NCI-H1694 (cell line): ENCODE results near the gene ECI1.
"Not testable (repeated sequence)": the region's sequence is repeated elsewhere in the genome, so short reads cannot be mapped to it uniquely, and the experiment has no call there.

Experiments
- DNase-seq: peaks from one replicate; lab custom pipeline; 2025; lab: John Stamatoyannopoulos, UW

ECI1 gene

DNA sequence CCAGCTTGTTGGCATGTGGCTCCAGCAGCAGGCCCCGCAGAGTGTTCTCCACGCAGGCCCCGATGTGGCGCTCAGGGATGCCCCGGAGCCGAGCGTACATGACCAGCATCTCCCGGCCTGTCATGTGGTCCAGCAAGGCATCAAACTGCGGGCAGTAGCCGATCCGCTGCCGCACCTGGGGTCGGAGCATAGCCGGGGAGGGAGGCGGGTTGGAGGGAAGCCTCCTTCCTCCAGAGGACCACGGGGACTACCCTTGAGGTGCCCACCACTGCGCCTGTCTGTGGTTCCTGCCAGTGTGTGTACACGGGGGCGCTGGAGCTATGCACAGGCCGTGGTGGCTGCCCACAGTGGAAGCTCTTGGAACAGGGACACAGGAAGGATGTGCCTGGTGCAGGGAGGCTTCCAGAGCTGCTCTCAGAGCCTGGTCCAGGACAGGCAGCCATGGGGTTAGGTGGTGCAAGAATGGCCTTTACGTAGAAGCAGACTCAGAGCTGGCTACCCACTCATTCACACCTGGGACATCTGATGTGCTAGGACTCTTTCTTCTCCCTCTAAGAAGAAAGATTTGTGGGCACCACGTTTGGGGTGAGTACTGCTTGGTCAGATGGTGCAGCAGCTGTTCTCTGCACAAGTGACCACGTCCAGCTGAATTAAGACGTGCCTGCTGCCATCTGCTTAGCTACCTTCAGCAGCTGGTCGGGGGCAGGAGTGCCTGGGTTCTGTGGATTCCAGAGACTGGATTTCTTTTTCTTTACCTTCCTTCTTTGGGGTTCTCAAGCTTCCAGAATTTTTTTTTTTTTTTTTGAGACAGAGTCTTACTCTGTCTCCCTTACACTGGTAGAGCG lies 27.8 kb upstream of the ECI1 start:
- no peak for DNase-seq

- DNase-seq, result no peak
Observed at GRCh38 chr16:2278272-2278608, 26.9 kb upstream of the ECI1 start.

DNA sequence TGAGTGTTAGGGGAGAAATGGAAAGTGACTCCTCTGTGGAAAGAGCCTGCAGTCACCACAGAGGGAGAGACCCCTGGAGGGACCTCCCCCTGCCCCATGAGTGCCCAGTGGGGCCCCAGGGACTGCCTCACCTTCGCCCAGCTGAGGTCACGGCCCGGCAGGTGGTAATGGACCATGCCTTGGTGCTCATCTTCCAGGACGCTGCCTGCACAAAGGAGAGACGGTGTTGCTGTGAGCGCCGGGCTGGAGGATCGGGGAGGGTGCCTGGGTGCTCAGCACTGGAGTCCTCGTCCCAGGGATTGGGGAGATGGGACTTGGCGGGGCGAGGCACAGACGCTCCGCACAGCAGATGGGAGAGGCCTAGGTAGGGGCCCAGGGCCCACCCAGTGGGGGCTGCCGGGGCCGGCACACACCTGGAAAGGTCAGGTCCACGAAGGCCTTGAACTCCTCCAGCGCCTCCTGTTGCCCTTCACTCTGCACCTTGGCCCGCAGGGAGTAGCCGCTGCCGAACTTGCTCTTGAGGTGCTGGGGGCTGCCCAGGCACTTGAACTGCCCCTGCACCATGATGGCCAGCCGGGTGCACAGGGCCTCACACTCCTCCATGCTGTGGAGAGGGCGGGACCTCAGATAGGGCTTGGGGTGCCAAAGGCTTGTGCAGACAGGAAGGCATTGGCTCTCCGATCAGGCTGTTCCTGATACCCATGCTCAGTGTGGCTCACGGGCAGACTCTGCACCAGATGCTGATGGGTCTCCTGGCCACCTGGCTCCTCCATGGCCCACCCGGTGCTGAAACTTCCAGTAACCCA lies 26.3 kb upstream of the ECI1 start:
- DNase-seq, result no peak

GRCh38 chr16:2276368-2277195 lies 25.2 kb upstream of the ECI1 start:
- DNase-seq, result no peak

DNA sequence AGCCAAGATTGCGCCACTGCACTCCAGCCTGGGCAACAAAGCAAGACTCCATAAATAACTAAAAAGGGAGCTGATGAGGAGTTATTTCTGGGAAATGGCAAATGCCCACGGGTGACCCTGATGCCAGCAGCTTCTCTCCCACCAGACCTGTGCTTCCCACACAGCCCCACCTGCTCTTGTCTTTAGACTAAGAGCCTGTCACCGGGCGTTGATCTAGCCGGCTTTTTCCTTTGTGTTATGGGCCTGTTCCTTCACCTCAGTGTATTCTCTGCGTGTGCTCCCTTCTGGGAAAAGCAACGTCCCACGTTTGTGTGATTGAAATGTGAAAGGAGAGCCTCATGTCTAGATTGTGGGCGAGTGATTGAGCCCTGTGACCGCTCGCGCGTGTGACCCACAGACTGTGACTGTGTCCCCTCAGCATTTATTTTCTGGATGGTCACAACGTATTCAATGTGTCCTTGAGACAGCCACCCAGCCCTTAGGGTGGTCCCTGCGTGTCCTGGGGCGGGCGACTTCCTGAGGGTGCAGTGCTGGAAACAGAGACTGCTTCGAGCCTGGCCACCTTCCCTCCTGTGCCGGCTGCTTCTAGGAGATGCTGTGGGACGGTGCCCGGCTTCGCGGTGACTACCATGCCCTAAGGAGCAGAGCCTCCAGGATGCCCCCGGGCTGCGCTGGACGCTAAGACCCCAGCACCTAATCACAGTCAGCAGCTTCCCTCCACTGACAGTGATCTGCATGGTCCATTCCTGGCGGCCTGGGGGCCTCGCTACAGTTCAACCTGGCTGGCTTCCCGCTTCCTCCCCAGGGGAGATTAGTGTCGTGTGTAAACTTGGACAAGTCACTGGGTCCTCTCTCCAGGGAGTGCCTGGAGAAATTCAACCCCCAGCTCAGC lies 24.3 kb upstream of the ECI1 start:
- no peak for DNase-seq

DNA sequence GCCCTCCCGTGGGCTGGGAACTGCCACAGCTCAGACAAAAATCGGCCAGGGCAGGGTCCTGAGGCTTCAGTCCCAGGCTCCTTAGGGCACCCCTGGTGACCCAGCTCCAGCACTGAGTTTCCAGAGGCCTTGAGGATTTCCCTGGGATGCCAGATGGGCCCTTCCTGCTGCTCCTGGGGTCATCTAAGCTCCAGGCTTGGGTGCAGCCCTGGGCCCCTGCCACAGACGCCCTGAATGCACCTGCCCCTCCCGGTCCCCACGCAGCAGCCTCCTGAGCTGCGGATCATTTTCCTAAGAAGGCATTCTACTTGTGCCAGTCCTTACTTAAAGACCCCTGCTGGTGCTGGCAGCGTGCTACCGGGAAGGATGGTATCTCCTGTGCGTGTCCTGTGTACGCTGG lies 22.5 kb upstream of the ECI1 start:
- no peak for DNase-seq

DNA sequence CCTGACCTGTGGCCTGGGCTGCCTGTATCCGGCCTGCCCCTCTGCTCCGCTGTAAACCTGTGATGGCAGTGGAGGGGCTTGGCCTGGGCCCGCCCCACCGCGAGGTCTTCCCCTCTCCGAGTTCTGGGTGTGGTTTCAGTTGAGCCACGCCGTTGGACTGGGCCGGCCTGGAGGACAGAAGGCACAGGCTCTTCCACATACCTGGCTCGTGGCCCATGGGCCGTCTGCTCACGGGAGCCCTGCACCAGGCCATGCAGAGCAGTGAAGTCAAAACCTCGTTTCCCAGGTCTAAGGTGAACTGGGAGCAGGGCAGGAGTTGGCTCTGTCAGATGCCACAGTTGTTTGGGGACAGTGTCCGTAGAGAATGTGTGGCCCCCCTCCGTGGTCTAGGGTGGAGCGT lies 22.1 kb upstream of the ECI1 start:
- DNase-seq, result no peak

- DNase-seq, result no peak
Observed at GRCh38 chr16:2271848-2272461, 20.6 kb upstream of the ECI1 start.

- DNase-seq, result no peak
Observed at GRCh38 chr16:2270588-2271470, 19.4 kb upstream of the ECI1 start.

- no peak for DNase-seq
Observed at GRCh38 chr16:2270070-2270462, 18.7 kb upstream of the ECI1 start.

DNA sequence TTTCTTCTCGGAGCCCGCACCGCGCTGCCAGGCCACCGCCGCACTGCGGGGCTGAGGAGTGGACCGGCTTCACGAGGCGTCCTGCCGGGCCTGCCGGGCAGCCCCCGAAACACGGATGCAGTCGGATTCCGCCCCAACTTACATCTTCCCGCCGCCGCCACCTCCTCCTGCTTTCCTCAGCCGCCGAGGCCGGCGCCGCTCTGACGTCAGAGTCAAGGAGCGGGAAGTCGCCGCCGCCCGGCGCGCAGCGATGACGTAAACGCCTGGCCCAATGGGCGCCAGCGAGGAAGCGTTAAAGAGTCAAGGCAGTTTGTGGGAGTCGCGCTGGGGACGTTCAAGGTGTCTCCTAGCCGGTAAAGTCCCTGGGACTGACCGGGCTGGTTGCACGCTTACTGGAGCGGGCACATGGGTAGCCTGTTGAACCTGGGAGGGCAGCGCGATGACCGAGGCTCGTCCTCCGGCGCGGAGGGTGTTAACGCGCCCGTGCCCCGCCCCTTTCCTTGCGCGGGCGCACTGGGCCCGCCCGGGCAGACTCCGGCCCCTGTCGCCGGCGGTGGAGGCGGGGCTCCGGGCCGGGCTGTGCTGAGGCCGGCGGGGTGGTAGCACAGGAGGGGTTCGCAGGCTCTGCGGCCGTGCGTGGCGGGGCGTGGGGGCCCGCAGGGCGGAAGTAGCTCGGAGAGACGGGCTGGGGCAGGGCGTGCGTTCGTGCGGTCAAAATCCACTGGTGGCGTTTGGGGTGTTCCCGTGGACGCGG lies 16.7 kb upstream of the ECI1 start, which contains the start of gene RNPS1:
Gene RNPS1, minus strand, starts transcription at position 214 of the 754 bp plus-strand sequence. CDS start 3,483 bp downstream, outside the sequence.
- DNase-seq, result peak; percentile 71

- DNase-seq, result not testable (repeated sequence)
Observed at GRCh38 chr16:2267505-2267912, 16.1 kb upstream of the ECI1 start.

DNA sequence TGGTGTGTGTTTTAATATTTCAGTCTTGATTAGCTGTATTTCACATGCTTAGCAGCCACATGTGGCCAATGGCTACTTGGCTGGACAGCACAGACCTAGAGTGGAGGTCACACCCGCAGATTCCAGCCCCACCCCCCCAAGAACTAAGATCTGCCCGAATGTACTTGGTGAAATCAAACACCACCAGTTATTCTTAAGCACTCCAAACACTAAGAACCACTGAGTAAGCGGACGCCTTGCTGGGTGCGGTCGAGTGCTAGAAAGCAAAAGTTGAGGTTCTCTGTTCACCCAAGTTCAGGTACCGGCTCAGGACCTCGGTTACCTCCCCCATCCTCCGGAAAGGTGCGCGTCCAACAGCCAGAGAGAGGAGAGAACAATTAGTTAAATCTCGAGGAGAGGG lies 15.5 kb upstream of the ECI1 start:
- not testable (repeated sequence) for DNase-seq

- not testable (repeated sequence) for DNase-seq
Observed at GRCh38 chr16:2263026-2263425, 11.6 kb upstream of the ECI1 start.

- DNase-seq, result no peak
Observed at GRCh38 chr16:2260250-2260649, 8.9 kb upstream of the ECI1 start.

DNA sequence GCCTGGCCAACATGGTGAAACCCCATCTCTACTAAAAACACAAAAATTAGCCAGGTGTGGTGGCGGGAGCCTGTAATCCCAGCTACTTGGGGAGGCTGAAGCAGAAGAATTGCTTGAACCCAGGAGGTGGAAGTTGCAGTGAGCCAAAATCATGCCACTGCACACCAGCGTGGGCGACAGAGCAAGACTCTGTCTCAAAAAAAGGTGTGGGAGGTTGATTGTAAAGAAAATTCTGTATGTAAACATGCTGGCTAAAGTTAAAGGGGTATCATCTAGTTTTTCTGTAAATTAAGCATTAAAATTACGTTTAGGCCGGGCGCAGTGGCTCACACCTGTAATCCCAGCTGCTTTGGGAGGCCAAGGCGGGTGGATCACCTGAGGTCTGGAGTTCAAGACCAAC lies 7.1 kb upstream of the ECI1 start:
- not testable (repeated sequence) for DNase-seq

- DNase-seq, result no peak
Observed at GRCh38 chr16:2257726-2258125, 6.3 kb upstream of the ECI1 start.

DNA sequence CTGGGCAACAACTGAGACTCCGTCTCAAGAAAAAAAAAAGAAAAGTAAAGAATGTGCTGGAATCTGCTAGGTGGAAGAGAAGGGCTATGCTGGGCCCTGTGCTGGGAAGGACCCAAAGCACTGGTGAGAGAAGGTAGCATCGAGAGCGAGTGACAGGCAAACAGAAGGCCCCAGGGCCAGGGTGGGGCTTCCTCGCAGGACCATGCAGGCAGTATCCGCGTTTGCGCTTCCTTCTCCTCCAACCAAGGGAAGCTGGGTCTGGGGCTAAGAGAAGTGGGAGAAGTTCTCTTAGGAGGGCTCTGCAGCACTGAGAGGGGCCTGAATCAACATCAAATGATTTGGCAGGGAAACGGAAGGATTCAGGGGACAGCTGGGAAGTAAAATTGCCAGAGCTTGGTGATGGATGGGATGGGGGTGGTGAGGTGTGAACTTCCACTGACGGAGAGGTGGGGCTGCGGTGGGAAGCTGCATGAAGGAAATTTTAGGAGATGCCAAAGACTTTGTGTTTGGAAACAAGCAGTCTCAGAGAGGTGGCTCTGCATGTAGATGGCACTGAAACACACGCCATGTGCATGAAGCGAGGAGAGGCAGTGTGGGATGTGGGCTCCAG lies 5.2 kb upstream of the ECI1 start:
- no peak for DNase-seq

- no peak for DNase-seq
Observed at GRCh38 chr16:2253293-2253692, 1.9 kb upstream of the ECI1 start.
